Memory B cell (primary cell): ENCODE data around the gene RASAL1.

Experiments
- ATAC-seq: fragments of 150-1000 bp; cut with Tn5 transposase; 2 replicates; pipeline ENCODE4 v1.10.0; 2021; ENCODE audit warnings: low read depth, mild to moderate bottlenecking, moderate library complexity
- DNase-seq, 2 donors: peaks; one replicate each; pipeline ENCODE4 v3.0.0; 2022; ENCODE audit warnings: low spot score in 2 of 2
- H3K27ac Mint-ChIP-seq: one replicate; pipeline ENCODE4 v1.8.0; 2022; ENCODE audit warnings: mild to moderate bottlenecking, moderate library complexity, mixed read lengths
- H3K27me3 Mint-ChIP-seq: one replicate; pipeline ENCODE4 v1.8.0; 2022; ENCODE audit warnings: mixed read lengths
- H3K36me3 Mint-ChIP-seq: one replicate; pipeline ENCODE4 v1.8.0; 2022; ENCODE audit warnings: mild to moderate bottlenecking, mixed read lengths
- H3K4me1 Mint-ChIP-seq: one replicate; pipeline ENCODE4 v1.8.0; 2022; ENCODE audit warnings: mixed read lengths
- H3K4me3 Mint-ChIP-seq: one replicate; pipeline ENCODE4 v1.8.0; 2022; ENCODE audit warnings: mild to moderate bottlenecking, moderate library complexity, mixed read lengths
- H3K9me3 Mint-ChIP-seq: one replicate; pipeline ENCODE4 v1.8.0; 2022; ENCODE audit warnings: mixed read lengths

Gene RASAL1

DNA sequence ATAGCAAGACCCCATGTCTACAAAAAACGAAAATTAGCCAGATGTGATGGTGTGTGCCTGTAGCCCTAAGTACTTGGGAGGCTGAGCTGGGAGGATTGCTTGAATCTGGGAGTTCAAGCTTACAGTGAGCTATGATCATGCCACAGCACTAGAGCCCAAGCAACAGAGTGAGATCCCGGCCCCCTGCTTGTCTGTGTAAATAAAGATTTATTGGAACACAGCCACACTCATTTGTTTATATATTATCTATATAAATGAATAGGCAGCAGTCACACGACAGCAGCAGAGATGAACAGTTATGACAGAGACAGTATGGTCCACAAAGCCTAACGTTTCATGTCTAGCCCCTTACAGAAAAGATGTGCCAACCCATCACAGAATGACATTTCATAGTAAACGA lies 34.9 kb upstream of the RASAL1 start:
- H3K27ac Mint-ChIP-seq: no peak overlapping the region

DNA sequence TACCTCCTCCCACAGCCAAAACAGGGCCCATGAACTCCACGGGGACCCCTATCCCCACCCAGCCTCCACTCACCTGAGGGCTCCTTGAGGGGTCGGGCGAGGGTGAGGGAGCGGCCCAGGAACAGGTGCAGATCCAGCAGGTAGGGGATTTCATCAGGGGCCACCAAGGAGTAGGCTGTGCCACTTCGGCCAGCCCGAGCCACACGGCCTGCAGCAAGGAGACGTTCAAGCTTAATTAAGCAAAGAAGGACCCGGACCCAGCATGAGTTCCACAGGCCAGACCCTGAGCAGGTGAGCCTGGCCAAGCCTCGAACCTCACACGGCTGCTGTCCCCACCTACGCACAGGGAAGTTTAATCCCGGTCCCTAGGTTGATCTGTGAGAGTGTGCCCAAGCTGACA lies 34.1 kb upstream of the RASAL1 start:
- no peak overlapping the region for H3K4me3 Mint-ChIP-seq
- peaks cover 39% of the 10 kb centered on the region for H3K36me3 Mint-ChIP-seq
- DNase-seq: no peak
- no peak overlapping the region for H3K27ac Mint-ChIP-seq
- peaks cover 8% of the 10 kb centered on the region for H3K4me1 Mint-ChIP-seq
- no peak for ATAC-seq
- H3K9me3 Mint-ChIP-seq: no peaks in the 10 kb centered on the region
- no peaks in the 10 kb centered on the region for H3K27me3 Mint-ChIP-seq

More for the DNA sequence above, 34.9 kb upstream of the RASAL1 start:
- no peaks in the 10 kb centered on the region for H3K9me3 Mint-ChIP-seq
- DNase-seq (no peak), ATAC-seq (no peak)
- H3K4me3 Mint-ChIP-seq: no peak overlapping the region
- H3K36me3 Mint-ChIP-seq: peaks cover 37% of the 10 kb centered on the region
- peaks cover 8% of the 10 kb centered on the region for H3K4me1 Mint-ChIP-seq
- H3K27me3 Mint-ChIP-seq: no peaks in the 10 kb centered on the region

DNA sequence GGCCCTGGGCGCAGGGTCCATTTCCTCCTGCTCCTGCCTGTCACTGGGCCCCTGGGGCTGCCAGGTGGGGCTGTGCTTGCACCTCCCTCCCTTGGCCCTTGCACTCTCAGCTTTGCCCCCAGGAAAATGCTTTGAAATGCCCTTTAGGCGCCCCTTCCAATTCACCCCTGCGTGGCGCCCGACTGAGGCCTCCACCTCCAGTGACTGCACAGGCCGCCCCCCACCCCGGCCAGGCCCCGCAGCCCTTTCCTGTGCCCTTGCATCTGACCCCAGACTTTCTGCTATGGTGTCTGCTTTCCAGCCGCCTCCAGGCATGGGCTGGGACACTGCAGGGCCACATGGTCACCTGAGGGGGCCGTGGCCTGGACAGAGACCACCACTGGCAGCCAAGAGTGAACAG lies 32.3 kb upstream of the RASAL1 start:
- no peak for DNase-seq
- Mint-ChIP-seq H3K9me3 (no peaks in the 10 kb centered on the region), H3K4me3 (no peak overlapping the region), H3K36me3 (peaks cover 40% of the 10 kb centered on the region), H3K27ac (no peak overlapping the region), H3K4me1 (peaks cover 4% of the 10 kb centered on the region), H3K27me3 (no peaks in the 10 kb centered on the region)
- no peak for ATAC-seq

DNA sequence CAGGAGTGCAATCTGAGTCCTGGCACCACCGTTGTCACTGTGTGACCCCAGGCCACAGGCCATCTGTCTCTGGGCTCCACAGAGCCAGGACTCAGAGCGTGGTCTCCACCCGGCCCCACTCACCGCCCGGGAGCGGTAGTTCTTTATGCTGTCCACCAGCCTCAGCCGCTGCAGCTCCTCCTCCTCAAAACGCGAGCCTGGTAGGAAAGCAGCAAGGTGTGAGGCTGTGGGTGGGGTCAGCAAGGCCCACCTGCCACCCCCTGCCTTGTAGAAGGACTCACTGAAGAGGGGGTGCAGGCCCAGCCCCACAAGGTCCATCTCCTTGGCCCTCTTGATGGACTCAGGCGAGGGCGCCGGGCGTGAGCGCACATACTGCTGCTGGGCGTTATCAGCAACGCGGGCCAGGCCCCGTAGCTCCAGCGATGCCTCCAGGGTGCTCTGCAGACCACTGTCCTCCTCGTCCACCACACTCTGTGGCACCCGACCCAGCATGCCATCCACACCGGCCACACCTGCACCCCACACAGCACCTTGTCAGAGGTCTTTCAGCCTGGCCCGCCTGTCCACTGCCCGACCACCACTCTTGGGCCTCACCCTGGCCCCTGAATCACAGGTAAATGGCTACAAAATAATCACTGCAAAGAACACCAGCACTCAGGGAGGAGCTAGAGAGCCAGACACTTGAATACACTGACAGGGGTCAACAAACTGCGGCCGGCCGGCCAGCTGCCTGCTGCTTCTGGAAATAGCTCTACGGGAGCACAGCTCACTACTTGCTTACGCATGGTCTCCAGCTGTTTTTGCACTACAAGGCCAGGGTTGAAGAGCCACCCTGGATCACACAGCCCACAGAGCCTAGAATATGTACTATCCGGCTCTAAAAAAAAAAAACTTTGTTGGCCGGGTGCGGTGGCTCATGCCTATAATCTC lies 30.2 kb upstream of the RASAL1 start:
- no peak for DNase-seq
- H3K36me3 Mint-ChIP-seq: peaks cover 30% of the 10 kb centered on the region
- no peak overlapping the region for H3K4me3 Mint-ChIP-seq
- no peaks in the 10 kb centered on the region for H3K9me3 Mint-ChIP-seq
- no peak for ATAC-seq
- H3K4me1 Mint-ChIP-seq: peaks cover 2% of the 10 kb centered on the region
- H3K27ac Mint-ChIP-seq: no peak overlapping the region
- H3K27me3 Mint-ChIP-seq: no peaks in the 10 kb centered on the region

DNA sequence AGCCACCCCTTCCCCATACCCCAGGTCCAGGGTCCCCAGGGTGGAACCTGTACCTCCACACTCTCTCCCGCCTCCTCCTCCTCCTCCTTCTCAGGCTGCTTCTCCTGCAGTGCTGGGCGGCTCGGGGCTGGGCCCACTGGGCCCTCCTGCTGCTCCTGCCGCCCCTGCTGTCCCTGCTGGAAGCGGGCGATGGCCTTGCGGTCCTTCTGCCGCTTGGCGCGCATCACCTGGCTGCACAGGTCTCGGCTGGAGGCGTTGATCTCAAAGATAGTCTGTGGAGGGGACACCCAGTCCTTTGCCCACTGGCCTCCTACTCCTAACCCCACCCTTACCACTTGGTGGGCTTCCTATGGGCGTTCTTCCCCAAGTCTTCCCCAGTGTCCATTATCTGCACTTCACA lies 28.5 kb upstream of the RASAL1 start:
- Mint-ChIP-seq H3K4me1 (peaks cover 2% of the 10 kb centered on the region), H3K27ac (no peak overlapping the region), H3K27me3 (no peaks in the 10 kb centered on the region), H3K36me3 (peaks cover 32% of the 10 kb centered on the region), H3K9me3 (no peaks in the 10 kb centered on the region), H3K4me3 (no peak overlapping the region)
- ATAC-seq (no peak), DNase-seq (no peak)

DNA sequence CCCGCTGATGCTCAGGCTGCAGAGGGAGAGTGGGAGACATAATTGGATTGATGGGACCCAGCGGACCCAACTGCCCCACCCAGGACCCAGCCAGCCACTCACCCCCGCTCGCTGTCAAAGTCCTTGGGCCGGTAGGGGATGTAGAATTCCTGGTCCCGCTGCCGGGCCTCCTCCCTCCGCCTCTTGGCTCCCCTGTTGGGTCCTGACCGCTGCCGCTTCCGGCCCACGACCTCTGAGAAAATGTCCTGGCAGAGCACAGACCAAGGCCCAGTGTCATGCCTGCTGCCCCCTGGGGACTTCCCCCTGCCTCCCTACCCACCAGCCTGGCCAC lies 27.4 kb upstream of the RASAL1 start:
- no peak for DNase-seq
- H3K27ac Mint-ChIP-seq: no peak overlapping the region
- H3K4me3 Mint-ChIP-seq: no peak overlapping the region
- peaks cover 2% of the 10 kb centered on the region for H3K4me1 Mint-ChIP-seq
- H3K9me3 Mint-ChIP-seq: no peaks in the 10 kb centered on the region
- ATAC-seq: no peak
- no peaks in the 10 kb centered on the region for H3K27me3 Mint-ChIP-seq
- peaks cover 36% of the 10 kb centered on the region for H3K36me3 Mint-ChIP-seq

DNA sequence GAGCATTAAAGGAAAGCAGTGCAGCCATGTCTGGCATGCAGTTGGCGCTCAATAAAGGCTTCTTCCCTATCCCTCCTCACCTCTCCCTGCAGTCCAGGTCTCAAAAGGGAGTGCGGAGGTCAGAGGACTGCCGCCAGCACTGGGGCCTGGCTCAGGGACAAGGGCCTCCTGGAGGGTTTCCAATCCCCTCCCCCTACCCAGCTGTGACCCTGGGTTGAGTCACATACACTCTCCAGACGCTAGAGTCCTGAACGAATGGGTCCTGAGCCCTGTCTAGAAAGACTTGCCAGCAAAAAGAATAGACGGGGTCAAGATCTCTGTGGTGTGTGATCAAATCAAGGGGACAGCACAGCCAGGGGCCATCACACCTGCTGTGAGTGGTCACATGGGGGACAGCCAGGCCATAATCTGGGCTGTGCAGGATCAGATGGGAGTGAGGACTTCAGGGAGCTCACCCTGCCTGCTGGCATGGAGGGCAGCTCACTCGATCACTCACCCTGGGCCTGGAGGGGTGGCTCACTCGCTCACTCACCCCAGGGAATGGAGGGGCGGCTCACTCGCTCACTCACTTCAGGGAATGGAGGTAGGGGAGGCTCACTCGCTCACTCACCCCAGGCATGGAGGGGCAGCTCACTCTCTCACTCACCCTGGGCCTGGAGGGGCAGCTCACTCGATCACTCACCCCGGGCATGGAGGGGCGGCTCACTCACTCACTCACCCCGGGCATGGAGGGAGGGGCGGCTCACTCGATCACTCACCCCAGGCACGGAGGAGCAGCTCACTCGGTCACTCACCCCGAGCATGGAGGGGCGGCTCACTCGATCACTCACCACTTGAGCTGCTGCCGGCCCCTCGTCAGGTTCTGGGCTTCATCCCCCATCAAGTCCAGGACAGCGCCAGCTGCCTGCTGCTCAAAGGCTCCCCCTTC lies 26.8 kb upstream of the RASAL1 start:
- no peak for ATAC-seq
- no peak overlapping the region for H3K27ac Mint-ChIP-seq

DNA sequence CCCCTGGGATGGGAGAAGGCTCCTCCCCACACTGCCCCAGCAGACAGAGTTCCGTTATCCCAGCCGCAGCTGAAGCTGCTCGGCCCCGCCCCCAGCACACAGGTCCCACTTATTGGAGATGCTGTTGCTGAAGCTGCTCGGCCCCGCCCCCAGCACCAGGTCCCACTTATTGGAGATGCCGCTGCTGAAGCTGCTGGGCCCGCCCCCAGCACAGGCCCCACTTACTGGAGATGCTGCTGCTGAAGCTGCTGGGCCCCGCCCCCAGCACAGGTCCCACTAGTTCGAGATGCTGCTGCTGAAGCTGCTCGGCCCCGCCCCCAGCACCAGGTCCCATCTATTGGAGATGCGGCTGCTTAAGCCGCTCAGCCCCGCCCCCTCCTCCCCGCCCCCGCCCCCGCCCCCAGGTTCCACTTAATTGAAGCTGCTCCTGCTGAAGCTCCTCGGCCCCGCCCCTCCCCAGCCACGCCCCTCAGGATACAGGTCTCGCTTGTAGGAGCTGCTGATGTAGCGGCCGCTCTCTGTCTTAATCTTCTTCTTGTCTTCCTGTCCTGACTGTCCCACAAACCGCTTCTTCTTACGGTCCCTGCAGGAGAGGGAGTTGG lies 26.0 kb upstream of the RASAL1 start:
- H3K9me3 Mint-ChIP-seq: no peaks in the 10 kb centered on the region
- DNase-seq: no peak
- peaks cover under 1% of the 10 kb centered on the region for H3K27me3 Mint-ChIP-seq
- H3K4me3 Mint-ChIP-seq: no peak overlapping the region
- H3K4me1 Mint-ChIP-seq: peaks cover 2% of the 10 kb centered on the region
- peaks cover 42% of the 10 kb centered on the region for H3K36me3 Mint-ChIP-seq
- ATAC-seq: peak; percentile 56
- no peak overlapping the region for H3K27ac Mint-ChIP-seq

More for the DNA sequence above, 26.8 kb upstream of the RASAL1 start:
- H3K9me3 Mint-ChIP-seq: no peaks in the 10 kb centered on the region
- H3K27me3 Mint-ChIP-seq: no peaks in the 10 kb centered on the region
- no peak overlapping the region for H3K4me3 Mint-ChIP-seq
- H3K4me1 Mint-ChIP-seq: peaks cover 2% of the 10 kb centered on the region
- H3K36me3 Mint-ChIP-seq: peaks cover 42% of the 10 kb centered on the region
- DNase-seq: no peak

DNA sequence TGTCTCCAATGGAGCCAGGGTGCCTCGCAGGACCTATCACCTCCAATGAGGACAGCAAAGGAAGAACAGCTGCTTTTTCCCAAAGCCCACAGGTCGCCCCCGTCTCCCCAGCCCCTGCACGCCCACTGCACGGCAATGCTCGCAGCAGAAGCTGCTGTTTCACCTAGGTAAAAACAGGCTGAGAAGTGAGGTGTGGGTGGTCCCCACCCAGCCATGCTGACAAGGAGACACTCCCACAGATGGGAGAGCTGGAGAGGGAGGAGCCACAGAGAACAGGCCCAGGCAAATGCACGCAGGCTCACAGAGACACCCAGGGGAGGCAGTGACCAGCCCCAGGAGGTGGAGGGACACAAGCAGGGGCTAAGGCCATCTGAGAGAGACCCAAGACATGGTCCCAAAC lies 24.4 kb upstream of the RASAL1 start:
- Mint-ChIP-seq H3K9me3 (no peaks in the 10 kb centered on the region), H3K27ac (no peak overlapping the region), H3K36me3 (peaks cover 35% of the 10 kb centered on the region), H3K4me1 (peaks cover 2% of the 10 kb centered on the region), H3K4me3 (no peak overlapping the region), H3K27me3 (peaks cover 2% of the 10 kb centered on the region)
- DNase-seq (no peak), ATAC-seq (no peak)

DNA sequence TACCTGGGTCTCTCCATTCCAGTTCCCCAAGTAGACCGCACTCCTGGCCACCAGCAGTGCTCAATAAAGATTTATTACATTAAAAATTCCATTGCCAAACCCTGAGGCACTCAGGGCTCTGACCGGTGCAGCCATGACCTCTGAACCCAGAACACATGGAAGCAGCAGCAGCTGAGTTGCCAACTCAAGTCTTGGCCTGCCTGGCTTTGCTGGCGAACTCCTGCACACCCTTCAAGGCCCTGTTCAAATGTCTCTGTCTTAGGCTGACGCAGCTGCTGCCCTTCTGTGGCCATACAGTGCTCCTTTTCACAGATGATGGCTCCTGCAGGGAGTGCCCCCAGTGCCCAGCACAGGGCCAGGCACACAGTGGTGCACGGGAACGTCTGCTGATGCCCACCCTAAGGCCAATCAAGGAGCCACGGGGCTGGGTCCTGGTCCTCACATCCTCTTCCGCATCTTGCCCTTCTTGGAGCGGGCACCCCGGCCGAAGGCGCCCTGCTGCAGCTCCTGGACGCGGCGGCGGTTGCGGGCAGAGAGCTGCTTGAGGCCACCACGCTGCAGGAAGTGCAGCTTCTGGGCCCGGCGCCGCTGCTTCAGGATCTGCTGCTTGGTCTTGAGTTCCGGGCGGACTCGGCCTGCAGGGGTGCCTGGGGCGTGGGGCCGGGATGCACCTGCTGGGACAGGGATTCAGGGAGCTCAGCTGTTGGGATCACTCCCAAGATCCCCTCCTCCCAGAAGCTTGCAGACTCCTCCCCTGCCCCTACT lies 23.1 kb upstream of the RASAL1 start:
- peaks cover 3% of the 10 kb centered on the region for H3K27me3 Mint-ChIP-seq
- ATAC-seq (no peak), DNase-seq (no peak)
- no peak overlapping the region for H3K27ac Mint-ChIP-seq
- peaks cover 5% of the 10 kb centered on the region for H3K4me1 Mint-ChIP-seq
- peaks cover 33% of the 10 kb centered on the region for H3K36me3 Mint-ChIP-seq
- H3K4me3 Mint-ChIP-seq: no peak overlapping the region
- no peaks in the 10 kb centered on the region for H3K9me3 Mint-ChIP-seq

DNA sequence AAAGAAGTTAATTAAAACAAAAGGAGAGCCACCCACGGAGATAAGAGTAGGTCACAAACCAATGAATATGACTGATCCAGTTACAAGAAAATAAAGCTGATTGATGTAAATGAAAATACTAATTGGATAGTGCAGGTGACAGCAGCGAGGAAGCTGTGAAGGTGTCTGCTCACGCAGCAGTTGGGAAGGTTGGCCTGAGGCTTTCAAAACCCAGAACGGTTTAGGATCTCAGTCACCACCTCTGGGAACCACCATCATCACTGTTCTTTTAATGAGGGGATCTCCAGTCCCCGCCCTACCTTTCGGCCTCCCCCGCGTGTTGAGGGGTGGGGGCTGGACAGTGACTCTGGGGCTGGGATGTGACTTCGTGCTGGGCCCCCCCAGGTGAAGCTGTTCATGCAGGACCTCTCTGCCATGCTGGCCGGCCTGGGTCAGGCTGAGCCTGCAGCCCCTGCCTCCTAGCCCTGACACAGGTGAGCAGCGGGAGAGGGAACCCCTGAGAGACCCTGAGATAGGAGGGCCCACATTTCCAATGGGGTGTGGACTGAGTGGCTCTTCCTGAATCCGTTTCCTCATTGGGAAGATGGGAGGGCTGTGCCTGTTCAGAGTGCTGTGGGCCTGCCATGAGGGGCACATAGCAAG lies 21.8 kb upstream of the RASAL1 start:
- Mint-ChIP-seq H3K4me1 (peaks cover 12% of the 10 kb centered on the region), H3K4me3 (no peak overlapping the region), H3K9me3 (no peaks in the 10 kb centered on the region), H3K27ac (no peak overlapping the region), H3K27me3 (peaks cover 6% of the 10 kb centered on the region), H3K36me3 (peaks cover 27% of the 10 kb centered on the region)
- DNase-seq (no peak), ATAC-seq (no peak)

DNA sequence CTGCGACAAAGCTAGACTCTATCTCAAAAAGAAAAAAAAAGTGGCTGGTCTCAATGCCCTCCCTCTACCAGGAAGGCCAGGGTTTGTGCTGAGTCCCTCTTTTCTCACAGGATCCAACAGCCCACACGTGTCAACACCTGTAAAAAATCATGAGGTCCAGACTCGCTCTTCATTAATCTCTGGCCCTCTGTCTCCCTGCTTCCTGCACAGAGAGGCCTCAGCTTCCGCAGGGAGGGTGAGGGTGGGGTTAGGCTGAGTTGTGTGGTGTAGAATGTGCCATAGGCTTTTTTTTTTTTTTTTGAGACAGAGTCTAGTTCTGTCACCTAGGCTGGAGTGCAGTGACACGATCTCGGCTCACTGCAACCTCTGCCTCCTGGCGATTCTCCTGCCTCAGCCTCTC lies 20.1 kb upstream of the RASAL1 start:
- peaks cover 20% of the 10 kb centered on the region for H3K36me3 Mint-ChIP-seq
- H3K9me3 Mint-ChIP-seq: no peaks in the 10 kb centered on the region
- peaks cover 13% of the 10 kb centered on the region for H3K4me1 Mint-ChIP-seq
- H3K27ac Mint-ChIP-seq: no peak overlapping the region
- H3K27me3 Mint-ChIP-seq: peaks cover 13% of the 10 kb centered on the region
- H3K4me3 Mint-ChIP-seq: no peak overlapping the region
- ATAC-seq: no peak
- no peak for DNase-seq

DNA sequence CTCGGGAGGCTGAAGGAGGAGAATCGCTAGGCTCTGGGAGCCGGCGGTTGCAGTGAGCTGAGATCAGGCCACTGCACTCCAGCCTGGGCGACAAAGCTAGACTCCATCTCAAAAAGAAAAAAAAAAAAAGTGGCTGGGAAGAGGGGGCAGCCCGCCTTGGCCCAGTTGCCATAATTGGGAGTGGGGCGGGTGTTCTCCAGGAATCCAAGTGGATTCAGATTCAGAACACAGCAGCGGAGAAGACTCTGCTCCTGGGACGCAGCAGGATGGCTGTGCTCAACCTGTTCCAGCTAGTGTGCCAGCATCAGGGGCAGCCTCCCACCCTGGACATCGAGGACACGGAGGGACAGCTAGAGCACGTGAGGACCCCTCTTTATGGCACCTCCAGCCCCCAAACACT lies 19.5 kb upstream of the RASAL1 start:
- no peak for ATAC-seq
- Mint-ChIP-seq H3K27ac (no peak overlapping the region), H3K36me3 (peaks cover 16% of the 10 kb centered on the region), H3K4me1 (peaks cover 13% of the 10 kb centered on the region), H3K9me3 (no peaks in the 10 kb centered on the region), H3K4me3 (no peak overlapping the region), H3K27me3 (peaks cover 17% of the 10 kb centered on the region)
- no peak for DNase-seq
